ENCODE results near the gene SNX27.
A peak's percentile ranks its signal among the peaks of the same experiment; 100 is the strongest.
"Not testable (repeated sequence)": the region's sequence is repeated elsewhere in the genome, so short reads cannot be mapped to it uniquely, and the experiment has no call there.

SNX27 gene

DNA sequence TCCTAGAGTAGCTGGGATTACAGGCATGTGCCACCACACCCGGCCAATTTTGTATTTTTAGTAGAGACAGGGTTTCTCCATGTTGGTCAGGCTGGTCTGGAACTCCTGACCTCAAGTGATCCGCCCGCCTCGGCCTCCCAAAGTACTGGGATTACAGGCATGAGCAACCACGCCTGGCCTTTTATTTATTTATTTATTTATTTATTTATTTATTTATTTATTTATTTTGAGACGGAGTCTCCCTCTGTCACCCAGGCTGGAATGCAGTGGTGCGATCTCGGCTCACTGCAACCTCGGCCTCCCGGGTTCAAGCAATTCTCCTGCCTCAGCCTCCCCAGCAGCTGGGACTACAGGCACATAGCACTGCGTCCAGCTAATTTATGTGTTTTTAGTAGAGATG, 31.2 kb downstream of the SNX27 start:
- DNase-seq = not testable (repeated sequence)

DNA sequence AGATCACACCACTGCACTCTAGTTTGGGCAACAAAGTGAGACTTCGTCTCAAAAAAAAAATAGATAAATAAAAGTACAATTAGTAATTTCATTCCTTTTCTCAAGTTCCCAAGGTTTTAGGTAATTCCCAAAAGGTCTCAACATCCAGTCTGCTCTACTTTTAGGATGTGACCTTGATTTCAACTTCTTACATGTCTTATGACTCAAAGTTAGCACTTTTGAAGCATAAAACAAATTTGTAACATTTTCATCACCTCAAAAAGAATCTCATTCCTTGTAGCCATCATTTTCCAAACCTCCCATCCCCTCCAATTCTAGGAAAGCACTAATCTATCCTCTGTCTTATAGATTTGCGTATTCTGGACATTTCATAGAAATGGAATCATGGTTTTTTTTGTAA, 32.2 kb downstream of the SNX27 start:
- no peak for DNase-seq

GRCh38 chr1:151653397-151653796, 41.5 kb downstream of the SNX27 start:
- DNase-seq = no peak

DNA sequence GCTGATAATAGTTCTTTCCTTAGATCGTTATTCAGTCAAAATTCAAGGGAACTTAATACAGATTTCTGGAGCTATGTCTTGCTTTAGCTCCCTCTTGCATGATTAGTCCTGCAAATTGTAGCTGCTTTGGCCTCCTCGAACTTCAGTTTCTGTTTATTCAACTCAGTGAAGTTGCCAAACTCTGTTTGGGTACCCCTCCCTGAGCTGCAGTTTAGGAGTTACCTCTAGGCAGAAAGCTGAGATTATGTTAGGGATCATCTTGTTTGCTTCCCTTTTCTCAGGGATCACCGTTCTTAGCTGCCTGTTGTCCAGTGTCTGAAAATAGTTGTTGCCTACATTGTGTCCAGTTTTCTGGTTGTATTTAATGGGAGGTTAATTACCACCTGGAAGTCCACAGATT, 43.5 kb downstream of the SNX27 start:
- no peak for DNase-seq

GRCh38 chr1:151661751-151662150, 49.9 kb downstream of the SNX27 start:
- DNase-seq = no peak

DNA sequence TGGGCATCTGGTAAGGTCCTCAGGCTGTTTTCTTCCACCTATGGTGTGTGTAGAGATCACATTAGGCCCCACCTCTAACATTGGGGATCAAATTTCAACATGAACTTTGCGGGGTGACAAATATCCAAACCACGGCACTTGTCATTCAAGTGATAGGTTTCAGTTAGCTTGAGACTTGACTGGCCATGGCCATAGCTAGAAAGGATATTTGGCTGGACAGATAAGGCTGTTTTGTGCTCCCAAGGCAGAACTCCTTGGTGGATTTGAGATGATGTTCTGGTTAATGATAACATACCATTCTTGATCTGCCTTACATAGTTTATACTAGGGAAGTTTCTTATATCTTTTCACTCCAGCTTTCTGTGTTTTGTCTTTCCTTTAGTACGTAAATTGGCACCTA, 56.2 kb downstream of the SNX27 start:
- DNase-seq = no peak

DNA sequence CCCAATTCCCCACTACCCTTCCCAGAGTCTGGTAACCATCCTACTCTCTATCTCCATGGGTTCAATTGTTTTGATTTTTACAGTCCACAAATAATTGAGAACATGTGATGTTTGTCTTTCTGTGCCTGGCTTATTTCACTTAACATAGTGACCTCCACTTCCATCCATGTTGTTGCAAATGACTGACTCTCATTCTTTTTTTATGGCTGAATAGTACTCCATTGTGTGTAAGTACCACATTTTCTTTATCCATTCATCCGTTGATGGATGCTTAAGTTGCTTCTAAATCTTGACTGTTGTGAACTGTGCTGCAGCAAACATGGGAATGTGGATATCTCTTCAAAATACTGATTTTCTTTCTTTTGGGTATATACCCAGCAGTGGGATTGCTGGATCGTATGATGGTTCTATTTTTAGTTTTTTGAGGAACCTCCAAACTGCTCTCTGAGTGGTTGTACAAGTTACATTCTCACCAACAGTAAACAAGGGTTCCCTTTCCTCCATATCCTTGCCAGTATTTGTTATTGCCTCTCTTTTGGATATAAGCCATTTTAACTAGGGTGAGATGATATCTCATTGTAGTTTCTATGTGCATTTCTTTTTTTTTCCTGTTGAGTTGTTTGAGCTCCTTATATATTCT, 58.3 kb downstream of the SNX27 start:
- not testable (repeated sequence) for DNase-seq

DNA sequence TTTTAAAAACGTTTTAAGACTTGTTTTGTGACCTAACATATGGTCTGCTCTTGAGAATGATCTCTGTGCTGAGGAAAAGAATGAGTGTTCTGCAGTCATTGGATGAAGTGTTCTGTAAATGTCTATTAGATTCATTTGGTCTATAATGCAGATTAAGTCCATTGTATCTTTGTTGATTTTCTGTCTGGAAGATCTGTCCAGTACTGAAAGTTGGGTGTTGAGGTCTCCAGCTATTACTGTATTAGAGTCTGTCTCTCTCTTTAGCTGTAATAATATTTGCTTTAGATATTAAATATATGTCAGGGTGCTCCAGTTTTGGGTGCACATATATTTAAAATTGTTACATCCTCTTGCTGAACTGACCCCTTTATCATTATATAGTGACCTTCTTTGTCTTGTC, 61.6 kb downstream of the SNX27 start:
- DNase-seq = no peak

- DNase-seq = no peak
Observed at GRCh38 chr1:151680391-151680790, 68.5 kb downstream of the SNX27 start.

DNA sequence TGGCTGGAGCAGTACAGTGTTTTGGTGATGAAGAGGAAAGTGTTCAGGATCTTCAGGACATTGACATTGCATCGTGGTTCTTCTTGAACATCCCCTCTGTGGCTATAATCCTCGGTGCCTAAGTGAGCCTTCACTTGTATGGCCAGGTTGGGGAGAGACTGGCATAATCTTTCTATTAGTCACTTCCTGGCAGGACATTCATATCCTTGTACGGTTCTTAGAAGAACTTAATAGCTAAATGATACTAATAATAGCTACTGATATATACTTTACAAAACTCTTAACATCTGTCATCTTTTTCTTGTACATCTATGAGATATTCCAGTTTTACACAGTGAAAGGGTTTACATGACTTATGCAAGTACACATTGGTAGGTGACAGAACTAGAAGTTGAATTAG, 69.0 kb downstream of the SNX27 start:
- DNase-seq = no peak

GRCh38 chr1:151681923-151682322, 70.1 kb downstream of the SNX27 start:
- DNase-seq = no peak

GRCh38 chr1:151682901-151683300, 71.1 kb downstream of the SNX27 start:
- not testable (repeated sequence) for DNase-seq

DNA sequence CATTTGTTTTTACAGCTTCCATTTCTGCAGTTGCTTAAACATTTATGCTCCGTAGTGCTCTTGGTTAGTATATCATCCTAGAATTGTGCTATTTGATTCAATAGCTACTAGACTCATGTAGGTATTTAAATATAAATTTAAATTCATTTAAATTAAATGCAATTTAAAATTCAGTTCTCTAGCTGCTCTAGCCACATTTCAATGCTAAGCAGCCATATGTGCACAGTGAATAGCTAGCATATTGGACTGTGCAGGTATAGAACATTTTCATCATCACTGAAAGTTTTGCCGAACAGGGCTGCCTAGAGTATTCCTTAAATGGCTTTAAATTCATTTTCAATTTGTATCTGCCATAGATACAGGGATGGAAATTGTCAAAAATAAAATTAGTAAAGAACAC, 72.3 kb downstream of the SNX27 start:
- no peak for DNase-seq

GRCh38 chr1:151686561-151686960, 74.7 kb downstream of the SNX27 start:
- no peak for DNase-seq

- no peak for DNase-seq
Observed at GRCh38 chr1:151689494-151689893, 77.6 kb downstream of the SNX27 start.

GRCh38 chr1:151692226-151692625, 80.4 kb downstream of the SNX27 start:
- DNase-seq = no peak

DNA sequence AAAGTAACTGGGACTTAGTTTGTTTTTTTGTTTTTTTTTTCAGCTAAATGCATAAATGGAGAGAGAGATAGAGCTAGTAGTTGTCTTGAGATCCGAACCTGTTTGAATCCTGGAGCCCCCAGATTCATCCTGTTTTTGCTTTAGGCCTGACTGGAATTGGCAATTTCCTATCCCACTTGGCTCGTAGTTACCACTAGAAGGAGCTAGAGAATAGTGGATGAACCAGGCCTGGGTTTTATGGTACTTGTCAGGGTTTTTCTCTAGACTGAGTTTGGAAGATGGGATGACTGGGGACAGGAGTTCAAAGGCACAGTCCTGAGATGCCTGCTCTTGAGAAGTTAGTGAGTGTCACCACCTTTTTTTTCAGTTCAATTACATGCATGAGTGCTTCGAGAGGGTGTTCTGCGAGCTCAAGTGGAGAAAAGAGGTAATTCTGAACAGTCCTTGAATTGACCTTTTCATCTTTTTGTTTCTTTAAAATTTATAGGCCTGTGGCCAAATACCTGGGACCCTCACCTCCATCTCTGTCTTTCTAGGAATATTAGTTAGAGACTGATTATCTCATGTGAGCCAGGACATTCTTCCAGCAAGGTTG, 81.3 kb downstream of the SNX27 start:
- DNase-seq = peak in 1 of 2 experiments; percentile 10

DNA sequence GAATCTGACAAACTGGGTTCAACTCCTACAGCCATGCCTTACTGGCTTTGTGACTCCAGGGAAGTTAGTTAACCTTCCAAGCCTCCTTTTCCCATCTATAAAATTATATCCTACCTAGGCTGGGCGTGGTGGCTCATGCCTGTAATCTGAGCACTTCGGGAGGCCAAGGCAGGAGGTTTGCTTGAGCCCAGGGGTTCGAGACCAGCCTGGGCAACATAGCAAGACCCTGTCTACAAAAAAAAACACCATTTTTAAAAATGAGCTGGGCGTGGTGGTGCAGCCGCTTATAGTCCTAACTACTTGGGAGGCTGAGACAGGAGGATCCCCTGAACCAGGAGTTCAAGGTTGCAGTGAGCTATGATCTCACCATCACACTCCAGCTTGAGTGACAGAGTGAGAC, 89.7 kb downstream of the SNX27 start:
- DNase-seq = no peak

GRCh38 chr1:151702936-151703335, 91.1 kb downstream of the SNX27 start:
- DNase-seq = no peak

GRCh38 chr1:151703813-151704212, 92.0 kb downstream of the SNX27 start:
- no peak for DNase-seq

GRCh38 chr1:151704246-151704645, 92.4 kb downstream of the SNX27 start:
- DNase-seq = no peak

- DNase-seq = no peak
Observed at GRCh38 chr1:151705146-151705545, 93.3 kb downstream of the SNX27 start.

DNA sequence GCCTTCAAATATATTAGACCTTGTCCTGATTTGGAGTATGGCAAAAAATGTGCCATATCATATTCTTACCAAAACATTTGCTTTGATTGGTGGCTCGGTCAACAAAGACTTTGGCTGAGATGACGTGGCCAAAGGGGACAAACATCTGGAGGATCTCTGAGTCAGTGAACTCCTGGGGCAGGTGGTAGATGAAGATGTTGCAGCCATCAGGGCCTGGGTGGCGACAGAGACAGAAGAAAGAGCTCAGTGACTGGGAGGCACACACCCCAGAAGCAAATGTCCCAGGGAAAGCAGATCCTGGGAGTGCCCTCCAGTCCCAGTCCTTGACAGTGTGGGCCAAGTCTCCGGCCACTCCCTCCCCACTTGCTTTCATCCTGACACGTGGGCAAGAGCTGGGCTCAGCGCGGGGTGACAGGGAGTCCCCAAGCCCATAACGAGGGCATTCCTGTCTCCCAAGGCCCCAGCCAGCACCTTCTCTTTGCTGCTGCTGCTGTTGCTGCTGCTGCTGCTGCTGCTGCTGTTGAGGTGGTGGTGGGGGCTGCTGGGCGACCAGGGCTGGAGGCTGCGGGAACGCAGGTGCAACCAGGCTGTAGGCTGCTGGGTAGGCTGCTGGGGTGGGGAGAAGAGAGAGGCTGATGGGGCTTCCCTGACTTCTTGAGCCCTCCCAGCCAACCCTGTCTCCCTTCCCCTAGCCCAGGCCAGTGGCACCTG, 94.1 kb downstream of the SNX27 start:
- no peak for DNase-seq

All from NCI-H1930 (cell line).